ENCODE data around the gene SDK1. TPM values are rescaled to one million over a fixed set of nuclear protein-coding genes. Genes with fewer than 3 reads are reported as not detected.

The SDK1 gene
- total RNA-seq, 1 donor: 0.27 TPM

GRCh38 chr7:4018601-4019316 is 717.7 kb downstream of the SDK1 start:
- H3K4me3 ChIP-seq (ENCODE audit: low read depth, low read length): no peak overlapping the region
- no peak for DNase-seq (ENCODE audit: low read depth)
- no peak for TF ChIP-seq CTCF (IDR thresholded peaks at IDR 0.05; ENCODE audit: insufficient read depth, low read length)

GRCh38 chr7:4020086-4020485 is 719.0 kb downstream of the SDK1 start:
- H3K4me3 ChIP-seq (ENCODE audit: low read depth, low read length): no peak overlapping the region
- no peak for DNase-seq (ENCODE audit: low read depth)
- TF ChIP-seq CTCF (IDR thresholded peaks at IDR 0.05; ENCODE audit: insufficient read depth, low read length): no peak

- H3K4me3 ChIP-seq (ENCODE audit: low read depth, low read length): no peak overlapping the region
- no peak for DNase-seq (ENCODE audit: low read depth)
- no peak for TF ChIP-seq CTCF (IDR thresholded peaks at IDR 0.05; ENCODE audit: insufficient read depth, low read length)
Measured at GRCh38 chr7:4021413-4021812, 720.4 kb downstream of the SDK1 start.

- no peak for DNase-seq (ENCODE audit: low read depth)
- no peak overlapping the region for H3K4me3 ChIP-seq (ENCODE audit: low read depth, low read length)
- no peak for TF ChIP-seq CTCF (IDR thresholded peaks at IDR 0.05; ENCODE audit: insufficient read depth, low read length)
Measured at GRCh38 chr7:4022265-4022664, 721.2 kb downstream of the SDK1 start.

GRCh38 chr7:4023502-4023901 is 722.5 kb downstream of the SDK1 start:
- no peak for DNase-seq (ENCODE audit: low read depth)
- no peak overlapping the region for H3K4me3 ChIP-seq (ENCODE audit: low read depth, low read length)
- TF ChIP-seq CTCF (IDR thresholded peaks at IDR 0.05; ENCODE audit: insufficient read depth, low read length): no peak

GRCh38 chr7:4024133-4024532 is 723.1 kb downstream of the SDK1 start:
- DNase-seq (ENCODE audit: low read depth): no peak
- no peak overlapping the region for H3K4me3 ChIP-seq (ENCODE audit: low read depth, low read length)
- no peak for TF ChIP-seq CTCF (IDR thresholded peaks at IDR 0.05; ENCODE audit: insufficient read depth, low read length)

- TF ChIP-seq CTCF (IDR thresholded peaks at IDR 0.05; ENCODE audit: insufficient read depth, low read length): no peak
- DNase-seq (ENCODE audit: low read depth): no peak
- no peak overlapping the region for H3K4me3 ChIP-seq (ENCODE audit: low read depth, low read length)
Measured at GRCh38 chr7:4024806-4025205, 723.8 kb downstream of the SDK1 start.

Measured in fibroblast of the aortic adventitia (primary cell).